ENCODE data around the gene TBC1D23. TPM values are rescaled to one million over a fixed set of nuclear protein-coding genes. Genes with fewer than 3 reads are reported as not detected.

TBC1D23 gene
- total RNA-seq, 5 donors from 2014 or later (not counting 1 experiment from before 2014, with no cell fraction given) = 26.4 to 33.4 (median 31.9) TPM

GRCh38 chr3:100330651-100331050 lies 69.9 kb downstream of the TBC1D23 start:
- ChIA-PET POLR2A (interaction anchor here in 1 of 2 donors (0.5 to 0.7 kb wide), 2 partner anchors 47 to 68 kb away, joined by 3 to 10 read pairs; no protein-coding TSS in a partner anchor), CTCF (interaction anchor here (0.6 to 0.9 kb wide), 2 partner anchors 9 to 24 kb away, joined by 3 read pairs; no protein-coding TSS in a partner anchor)
- H3K27me3 Mint-ChIP-seq = no peaks in the 10 kb centered on the region

DNA sequence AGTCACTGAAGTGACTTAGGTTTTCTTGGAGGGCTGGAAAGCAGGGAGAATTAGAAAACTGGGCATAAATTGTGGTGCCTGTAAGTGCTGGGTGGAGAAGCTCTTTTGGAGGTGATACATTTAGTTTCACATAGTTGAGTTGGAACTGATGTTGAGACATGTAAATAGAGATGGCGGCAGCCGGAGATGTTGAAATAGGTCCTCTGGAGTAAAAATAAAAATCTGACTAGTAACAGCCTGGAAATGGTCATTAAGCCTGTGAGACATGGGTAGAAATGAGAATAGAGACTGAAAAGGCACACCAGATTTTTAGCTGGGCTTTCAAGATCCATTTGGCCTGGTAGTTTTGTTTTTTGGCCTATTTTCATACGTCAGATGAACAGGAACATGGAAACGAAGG lies 70.9 kb downstream of the TBC1D23 start:
- no peak overlapping the region for H3K4me3 ChIP-seq (ENCODE audit: control insufficient read depth in 1 of 2, extremely low read depth in 1 of 2, low read length in 1 of 2)
- 100% methylated on average over 2 of the region's 4 CpGs for WGBS (ENCODE audit: insufficient coverage)
- peaks cover 2% of the 10 kb centered on the region for H3K9me3 ChIP-seq
- H3K36me3 ChIP-seq (ENCODE audit: control insufficient read depth in 2 of 2, extremely low read depth in 1 of 2, insufficient read depth in 1 of 2, low read length in 1 of 2) = no peaks in the 10 kb centered on the region
- CTCF ChIA-PET = interaction anchor here in 1 of 2 donors (0.9 kb wide), 1 partner anchor 23 kb away, joined by 3 read pairs; no protein-coding TSS in a partner anchor
- ATAC-seq (replicated peaks in 1 of 4) (no peak), DNase-seq (no peak)
- no peak overlapping the region for H3K27ac ChIP-seq (ENCODE audit: low read length)
- peaks cover 11% of the 10 kb centered on the region for H3K36me3 Mint-ChIP-seq
- POLR2A ChIA-PET = no interaction called here
- H3K27me3 ChIP-seq (replicated peaks in 1 of 2; ENCODE audit: control insufficient read depth in 2 of 2, extremely low read depth in 1 of 2, insufficient read depth in 2 of 2, low read length in 1 of 2) = no peaks in the 10 kb centered on the region
- H3K4me1 ChIP-seq (ENCODE audit: control insufficient read depth in 1 of 2, extremely low read depth in 1 of 2, insufficient read depth in 2 of 2, low read length in 2 of 2) = peaks cover 3 to 18% of the 10 kb centered on the region in 2 experiments
- H3K4me1 Mint-ChIP-seq = peaks cover 7 to 25% (median 22%) of the 10 kb centered on the region in 3 donors
- H3K4me3 Mint-ChIP-seq = no peak overlapping the region
- H3K27me3 Mint-ChIP-seq = no peaks in the 10 kb centered on the region
- H3K9me3 Mint-ChIP-seq = peaks cover 0 to 4% (median 2%) of the 10 kb centered on the region in 3 donors
- no peak overlapping the region for H3K27ac Mint-ChIP-seq

More at GRCh38 chr3:100330651-100331050, 69.9 kb downstream of the TBC1D23 start:
- Mint-ChIP-seq H3K36me3 (peaks cover 15% of the 10 kb centered on the region), H3K9me3 (peaks cover 0 to 4% (median 2%) of the 10 kb centered on the region in 3 donors), H3K27ac (no peak overlapping the region), H3K4me3 (no peak overlapping the region), H3K4me1 (peaks cover 7 to 18% (median 17%) of the 10 kb centered on the region in 3 donors)
- Histone ChIP-seq H3K27ac (ENCODE audit: low read length) (no peak overlapping the region), H3K4me3 (ENCODE audit: control insufficient read depth in 1 of 2, extremely low read depth in 1 of 2, low read length in 1 of 2) (no peak overlapping the region), H3K36me3 (ENCODE audit: control insufficient read depth in 2 of 2, extremely low read depth in 1 of 2, insufficient read depth in 1 of 2, low read length in 1 of 2) (no peaks in the 10 kb centered on the region), H3K27me3 (replicated peaks in 1 of 2; ENCODE audit: control insufficient read depth in 2 of 2, extremely low read depth in 1 of 2, insufficient read depth in 2 of 2, low read length in 1 of 2) (no peaks in the 10 kb centered on the region), H3K9me3 (peaks cover 2% of the 10 kb centered on the region), H3K4me1 (ENCODE audit: control insufficient read depth in 1 of 2, extremely low read depth in 1 of 2, insufficient read depth in 2 of 2, low read length in 2 of 2) (peaks cover 3 to 17% of the 10 kb centered on the region in 2 experiments)
- no CpG with 5 or more reads among the region's 5 CpGs for WGBS (ENCODE audit: insufficient coverage)
- DNase-seq = no peak
- no peak for ATAC-seq (replicated peaks in 1 of 4)

GRCh38 chr3:100333051-100333450 lies 72.3 kb downstream of the TBC1D23 start:
- Mint-ChIP-seq H3K4me3 (peak overlapping the region in 1 of 3 donors; percentile 89), H3K27me3 (no peaks in the 10 kb centered on the region), H3K27ac (no peak overlapping the region), H3K36me3 (no peaks in the 10 kb centered on the region), H3K9me3 (no peaks in the 10 kb centered on the region), H3K4me1 (peaks cover 7 to 27% (median 26%) of the 10 kb centered on the region in 3 donors)
- no peaks in the 10 kb centered on the region for H3K27me3 ChIP-seq (replicated peaks in 1 of 2; ENCODE audit: control insufficient read depth in 2 of 2, extremely low read depth in 1 of 2, insufficient read depth in 2 of 2, low read length in 1 of 2)
- no peaks in the 10 kb centered on the region for H3K9me3 ChIP-seq
- no peak for ATAC-seq (replicated peaks in 1 of 4)
- CTCF ChIA-PET = interaction anchor here (0.6 to 1.1 kb wide), 2 partner anchors 16 to 501 kb away, joined by 3 read pairs; no protein-coding TSS in a partner anchor
- H3K36me3 ChIP-seq (ENCODE audit: control insufficient read depth in 2 of 2, extremely low read depth in 1 of 2, insufficient read depth in 1 of 2, low read length in 1 of 2) = no peaks in the 10 kb centered on the region
- H3K27ac ChIP-seq (ENCODE audit: low read length) = no peak overlapping the region
- no peak for DNase-seq
- peaks cover 3 to 18% of the 10 kb centered on the region in 2 experiments for H3K4me1 ChIP-seq (ENCODE audit: control insufficient read depth in 1 of 2, extremely low read depth in 1 of 2, insufficient read depth in 2 of 2, low read length in 2 of 2)
- POLR2A ChIA-PET = interaction anchor here (0.6 to 0.7 kb wide), 2 partner anchors 33 to 51 kb away, joined by 3 read pairs; no protein-coding TSS in a partner anchor
- no peak overlapping the region for H3K4me3 ChIP-seq (ENCODE audit: control insufficient read depth in 1 of 2, extremely low read depth in 1 of 2, low read length in 1 of 2)

DNA sequence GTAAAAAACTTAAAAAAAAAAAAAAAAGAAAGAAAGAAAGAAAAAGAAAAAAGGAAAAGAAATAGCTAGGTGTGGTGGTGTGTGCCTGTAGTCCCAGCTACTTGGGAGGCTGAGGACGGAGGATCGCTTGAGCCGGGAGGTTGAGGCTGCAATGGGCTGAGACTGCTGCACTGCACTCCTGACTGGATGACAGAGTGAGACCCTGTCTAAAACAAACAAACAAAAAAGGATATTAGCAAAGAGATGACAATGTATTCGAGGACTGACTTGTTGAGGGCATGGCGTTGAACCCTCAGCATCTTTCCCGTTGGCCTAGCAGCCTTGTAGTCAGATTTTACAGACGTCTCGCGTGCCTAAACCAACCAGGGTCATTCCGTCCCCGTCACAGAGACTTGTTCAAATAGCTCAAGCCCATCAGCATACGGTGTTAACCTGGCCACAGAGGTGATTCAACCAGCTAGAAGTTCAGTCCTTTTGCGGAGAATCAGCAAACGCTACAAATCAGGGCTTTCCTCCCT lies 73.2 kb downstream of the TBC1D23 start:
- ATAC-seq (replicated peaks in 1 of 4) (peak in 2 of 4 experiments; percentile 28 to 39), DNase-seq (no peak)
- Mint-ChIP-seq H3K27me3 (no peaks in the 10 kb centered on the region), H3K4me3 (peak overlapping the region; percentile 82 to 89 (median 83)), H3K9me3 (no peaks in the 10 kb centered on the region), H3K36me3 (peaks cover 3% of the 10 kb centered on the region), H3K4me1 (peaks cover 7 to 30% (median 27%) of the 10 kb centered on the region in 3 donors), H3K27ac (peak overlapping the region; percentile 71 to 93)
- Histone ChIP-seq H3K27ac (ENCODE audit: low read length) (peak overlapping the region; percentile 55), H3K36me3 (ENCODE audit: control insufficient read depth in 2 of 2, extremely low read depth in 1 of 2, insufficient read depth in 1 of 2, low read length in 1 of 2) (no peaks in the 10 kb centered on the region), H3K4me3 (ENCODE audit: control insufficient read depth in 1 of 2, extremely low read depth in 1 of 2, low read length in 1 of 2) (peak overlapping the region; percentile 59 to 63), H3K27me3 (replicated peaks in 1 of 2; ENCODE audit: control insufficient read depth in 2 of 2, extremely low read depth in 1 of 2, insufficient read depth in 2 of 2, low read length in 1 of 2) (no peaks in the 10 kb centered on the region), H3K9me3 (no peaks in the 10 kb centered on the region), H3K4me1 (ENCODE audit: control insufficient read depth in 1 of 2, extremely low read depth in 1 of 2, insufficient read depth in 2 of 2, low read length in 2 of 2) (peaks cover 3 to 18% of the 10 kb centered on the region in 2 experiments)
- WGBS (ENCODE audit: insufficient coverage) = 50% methylated on average over 14 of the region's 14 CpGs
- POLR2A ChIA-PET = interaction anchor here (0.6 to 1.0 kb wide), 9 partner anchors 8 to 1494 kb away, joined by 3 to 5 read pairs (median 3); partner anchors contain the start of gene LNP1 (in 1 of the 2)
- CTCF ChIA-PET = interaction anchor here (0.5 to 1.3 kb wide), 5 partner anchors 10 to 1770 kb away, joined by 3 to 4 read pairs (median 4); partner anchors contain the start of gene LNP1 (in 1 of the 2)

- peaks cover 7% of the 10 kb centered on the region for H3K36me3 Mint-ChIP-seq
These were observed 73.9 kb downstream of the TBC1D23 start, which contains the start of gene NIT2 for GRCh38 chr3:100334488-100335351. NIT2 (plus strand) TSS chr3:100334757; CDS start chr3:100334792, 35 bp downstream.

More at GRCh38 chr3:100334488-100335351, 73.9 kb downstream of the TBC1D23 start, which contains the start of gene NIT2:
- Histone ChIP-seq H3K27me3 (replicated peaks in 1 of 2; ENCODE audit: control insufficient read depth in 2 of 2, extremely low read depth in 1 of 2, insufficient read depth in 2 of 2, low read length in 1 of 2) (no peaks in the 10 kb centered on the region), H3K4me1 (ENCODE audit: control insufficient read depth in 1 of 2, extremely low read depth in 1 of 2, insufficient read depth in 2 of 2, low read length in 2 of 2) (peaks cover 3 to 18% of the 10 kb centered on the region in 2 experiments), H3K4me3 (ENCODE audit: control insufficient read depth in 1 of 2, extremely low read depth in 1 of 2, low read length in 1 of 2) (peak within 1 kb of the TSS; percentile 59 to 63), H3K27ac (ENCODE audit: low read length) (peak within 1 kb of the TSS; percentile 67), H3K36me3 (ENCODE audit: control insufficient read depth in 2 of 2, extremely low read depth in 1 of 2, insufficient read depth in 1 of 2, low read length in 1 of 2) (no peaks in the 10 kb centered on the region), H3K9me3 (no peaks in the 10 kb centered on the region)
- ChIA-PET POLR2A (interaction anchor here (0.6 to 1.0 kb wide), 7 partner anchors 8 to 1493 kb away, joined by 3 to 5 read pairs (median 3); partner anchors contain the start of gene LNP1 (in 1 of the 2)), CTCF (interaction anchor here (0.6 to 1.3 kb wide), 6 partner anchors 9 to 1450 kb away, joined by 3 to 9 read pairs (median 4); partner anchors contain the start of gene LNP1 (in 1 of the 2))
- no peaks in the 10 kb centered on the region for H3K27me3 Mint-ChIP-seq
- peak within 1 kb of the TSS; percentile 91 to 97 for H3K27ac Mint-ChIP-seq
- peaks cover 7 to 30% (median 27%) of the 10 kb centered on the region in 3 donors for H3K4me1 Mint-ChIP-seq
- WGBS (ENCODE audit: insufficient coverage) = under 1% methylated on average over 73 of the region's 77 CpGs
- no peaks in the 10 kb centered on the region for H3K9me3 Mint-ChIP-seq
- peak within 1 kb of the TSS; percentile 89 to 95 (median 92) for H3K4me3 Mint-ChIP-seq
- DNase-seq = peak; percentile 47 to 85 (median 66)
- ATAC-seq (replicated peaks in 1 of 4) = peak; percentile 95 to 99 (median 98)
